Mucosa of descending colon (tissue), 3 donors: Measurements from ENCODE around the gene POU4F3. TPM values are rescaled to one million over a fixed set of nuclear protein-coding genes. Genes with fewer than 3 reads are reported as not detected.

Experiments
- ATAC-seq: fragments of 200-7000 bp; cut with Tn5 transposase; one replicate; pipeline ENCODE4 v1.9.1; 2020; ENCODE audit warnings: mild to moderate bottlenecking, moderate library complexity
- DNase-seq, 3 donors: peaks; one replicate each; pipeline ENCODE4 v3.0.0-alpha.2; 2020
- H3K36me3 ChIP-seq: fragments of 200-600 bp; one replicate; pipeline ENCODE4 v1.8.0; 2021; ENCODE audit warnings: low read depth, mild to moderate bottlenecking
- H3K4me1 ChIP-seq: fragments of 200-600 bp; one replicate; pipeline ENCODE4 v1.8.0; 2021; ENCODE audit warnings: low read depth, mild to moderate bottlenecking
- H3K4me3 ChIP-seq: fragments of 200-600 bp; one replicate; pipeline ENCODE4 v1.8.0; 2021; ENCODE audit warnings: mild to moderate bottlenecking
- H3K9me3 ChIP-seq: fragments of 200-600 bp; one replicate; pipeline ENCODE4 v1.8.0; 2021; ENCODE audit warnings: mild to moderate bottlenecking
- intact Hi-C, 2 donors: fragments of 100-400 bp; cut with DNase I in 1 of 2; cut with micrococcal nuclease in 1 of 2; formaldehyde crosslinking; loops; one replicate each; pipeline versions ENCODE4 v1.11.0 to v1.11.1; 2022; cut with DNase I, micrococcal nuclease
- total RNA-seq, 3 donors: library from RNA; stranded (reverse); fragmentation: NEBNext Ultra II Directional in 2 of 3; extraction: Animal tissue kit (Norgen Biotek cat#: 25700) in 2 of 3; gene quantifications; one replicate each; pipeline versions ENCODE4 v1.2.1 to v1.2.4, GENCODE V29; 2021 to 2023
- TF ChIP-seq, protein P1 (sequence below): fragments of 200-600 bp; IDR thresholded peaks from one replicate; pipeline ENCODE4 v1.8.0; 2022; ENCODE audit warnings: antibody characterized with exemption, mild to moderate bottlenecking
- donor health status: DM: no; HTN: no; CAD: no; lungs with moderate emphysema.
- donor health status: DM: no; HTN: no; CAD: no.
- donor health status: DM: no; HTN: yes; CAD: no.

Gene POU4F3
- total RNA-seq, 3 donors from 2014 or later: not detected

DNA sequence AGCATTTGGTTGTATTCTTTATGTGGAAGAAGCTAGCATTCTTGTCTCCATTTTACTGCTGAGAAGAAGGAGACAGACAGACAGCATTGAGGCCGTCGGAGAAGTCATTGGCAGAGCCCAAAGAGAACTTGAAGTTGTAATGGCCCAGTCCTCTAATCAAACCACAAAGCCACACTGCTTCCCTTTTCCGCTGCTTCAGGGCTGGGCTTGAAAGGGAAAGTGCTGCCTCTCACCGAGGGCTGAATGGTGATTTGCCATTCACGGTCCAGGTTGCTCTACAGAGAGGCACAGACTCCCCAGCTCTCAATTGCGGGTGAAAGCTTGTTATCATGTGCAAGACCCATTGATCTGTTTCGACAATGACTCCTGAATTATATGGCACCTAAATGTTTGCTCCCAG lies 25.6 kb upstream of the POU4F3 start:
- H3K36me3 ChIP-seq: no peaks in the 10 kb centered on the region
- H3K4me1 ChIP-seq: no peaks in the 10 kb centered on the region
- H3K4me3 ChIP-seq: no peak overlapping the region
- H3K9me3 ChIP-seq: no peaks in the 10 kb centered on the region
- no peak for ATAC-seq
- DNase-seq: peak in 1 of 3 donors; percentile 2
- intact Hi-C loops: no loop called here
- TF ChIP-seq, protein P1, sequence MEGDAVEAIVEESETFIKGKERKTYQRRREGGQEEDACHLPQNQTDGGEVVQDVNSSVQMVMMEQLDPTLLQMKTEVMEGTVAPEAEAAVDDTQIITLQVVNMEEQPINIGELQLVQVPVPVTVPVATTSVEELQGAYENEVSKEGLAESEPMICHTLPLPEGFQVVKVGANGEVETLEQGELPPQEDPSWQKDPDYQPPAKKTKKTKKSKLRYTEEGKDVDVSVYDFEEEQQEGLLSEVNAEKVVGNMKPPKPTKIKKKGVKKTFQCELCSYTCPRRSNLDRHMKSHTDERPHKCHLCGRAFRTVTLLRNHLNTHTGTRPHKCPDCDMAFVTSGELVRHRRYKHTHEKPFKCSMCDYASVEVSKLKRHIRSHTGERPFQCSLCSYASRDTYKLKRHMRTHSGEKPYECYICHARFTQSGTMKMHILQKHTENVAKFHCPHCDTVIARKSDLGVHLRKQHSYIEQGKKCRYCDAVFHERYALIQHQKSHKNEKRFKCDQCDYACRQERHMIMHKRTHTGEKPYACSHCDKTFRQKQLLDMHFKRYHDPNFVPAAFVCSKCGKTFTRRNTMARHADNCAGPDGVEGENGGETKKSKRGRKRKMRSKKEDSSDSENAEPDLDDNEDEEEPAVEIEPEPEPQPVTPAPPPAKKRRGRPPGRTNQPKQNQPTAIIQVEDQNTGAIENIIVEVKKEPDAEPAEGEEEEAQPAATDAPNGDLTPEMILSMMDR: no peak

DNA sequence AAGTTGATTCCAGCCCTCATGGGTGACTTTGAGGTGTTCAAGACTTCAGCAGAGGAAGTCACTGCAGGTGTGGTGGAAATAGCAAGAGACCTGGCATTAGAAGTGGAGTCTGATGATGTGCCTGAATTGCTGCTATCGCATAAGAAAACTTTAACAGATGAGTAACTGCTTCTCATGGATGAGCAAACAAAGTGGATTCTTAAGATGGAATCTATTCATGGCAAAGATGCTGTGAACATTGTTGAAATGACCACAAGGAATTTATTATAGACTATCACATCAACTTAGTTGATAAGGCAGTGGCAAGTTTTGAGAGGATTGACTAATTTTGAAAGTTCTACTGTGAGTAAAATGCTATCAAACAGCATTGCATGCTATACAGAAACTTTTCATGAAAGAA lies 17.1 kb upstream of the POU4F3 start:
- Histone ChIP-seq H3K4me1 (no peaks in the 10 kb centered on the region), H3K4me3 (no peak overlapping the region), H3K9me3 (no peaks in the 10 kb centered on the region), H3K36me3 (no peaks in the 10 kb centered on the region)
- intact Hi-C loops: no loop called here
- TF ChIP-seq, protein P1: no peak
- no peak for DNase-seq
- ATAC-seq: no peak

DNA sequence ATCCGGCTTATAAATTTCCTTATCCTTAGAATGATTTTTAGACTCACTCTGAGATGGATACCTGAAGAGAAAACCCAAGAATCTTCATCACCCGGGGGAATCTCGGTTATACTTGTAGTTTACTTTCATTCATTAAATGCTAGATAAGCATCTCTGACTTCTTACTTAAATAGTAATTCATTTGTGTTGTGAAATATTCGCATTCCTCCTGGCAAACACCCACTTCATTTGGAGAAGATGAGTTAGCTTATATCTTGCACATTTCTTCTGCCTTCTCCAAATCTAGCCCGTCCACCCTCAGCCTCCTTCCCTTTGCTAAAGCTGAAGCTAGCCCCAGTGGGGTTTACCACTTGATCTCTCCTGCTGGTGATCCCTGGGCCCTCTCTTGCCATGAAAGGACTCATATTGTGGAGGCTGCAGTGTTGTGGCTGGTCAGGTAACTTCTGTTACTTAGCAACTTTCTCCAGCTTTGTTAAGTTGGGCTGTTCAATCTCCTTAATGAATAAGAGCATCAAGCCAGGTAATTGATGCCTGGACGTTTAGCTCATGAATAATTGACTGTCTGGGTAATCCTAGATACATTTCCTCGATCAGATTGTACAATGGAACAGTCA lies 11.3 kb upstream of the POU4F3 start:
- no peak for ATAC-seq
- no peak for DNase-seq
- Histone ChIP-seq H3K4me3 (no peak overlapping the region), H3K4me1 (no peaks in the 10 kb centered on the region), H3K36me3 (no peaks in the 10 kb centered on the region), H3K9me3 (no peaks in the 10 kb centered on the region)
- TF ChIP-seq, protein P1: no peak
- intact Hi-C loops: no loop called here

DNA sequence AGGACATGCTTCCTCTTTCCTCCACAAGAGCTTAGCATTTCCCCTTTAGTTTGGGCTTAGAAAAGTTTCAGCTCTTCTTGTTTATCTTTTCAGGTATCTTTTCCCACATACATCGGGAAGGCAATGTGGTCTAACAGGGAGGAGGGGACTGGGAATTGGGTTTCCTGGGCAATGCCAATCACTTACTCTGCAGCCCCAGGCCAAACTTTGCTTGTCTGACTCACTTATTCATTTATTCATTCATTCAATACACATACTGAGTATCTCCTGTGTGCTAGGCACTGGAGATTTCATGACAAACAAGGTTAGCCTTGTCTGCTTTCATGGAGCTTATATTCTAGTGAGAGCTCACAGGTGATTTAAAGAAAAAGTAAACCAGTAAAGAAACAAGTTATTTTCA lies 10.7 kb upstream of the POU4F3 start:
- ATAC-seq (no peak), DNase-seq (no peak)
- intact Hi-C loops: no loop called here
- TF ChIP-seq, protein P1: no peak
- H3K4me1 ChIP-seq: no peaks in the 10 kb centered on the region
- H3K4me3 ChIP-seq: no peak overlapping the region
- no peaks in the 10 kb centered on the region for H3K9me3 ChIP-seq
- H3K36me3 ChIP-seq: no peaks in the 10 kb centered on the region

DNA sequence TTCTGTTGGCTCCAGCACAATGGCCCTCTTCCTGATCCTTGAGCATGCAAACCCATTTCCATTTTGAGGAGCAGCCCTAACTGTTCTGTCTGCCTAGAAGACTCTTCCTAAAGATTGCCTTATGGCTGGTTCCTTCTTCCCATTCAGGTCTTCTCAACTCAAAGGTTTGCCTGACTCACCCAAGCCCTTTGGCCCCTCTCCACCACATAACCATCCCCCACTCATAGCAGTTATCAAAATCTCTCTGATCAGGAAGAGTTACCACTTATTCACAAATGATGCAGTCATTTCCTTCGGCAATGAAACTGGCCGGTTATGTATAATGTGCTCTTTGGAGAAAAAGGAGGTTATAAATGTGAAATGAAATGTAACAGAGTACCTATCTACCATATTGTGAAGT lies 8.9 kb upstream of the POU4F3 start:
- H3K4me1 ChIP-seq: no peaks in the 10 kb centered on the region
- intact Hi-C loops: no loop called here
- H3K36me3 ChIP-seq: no peaks in the 10 kb centered on the region
- no peak overlapping the region for H3K4me3 ChIP-seq
- no peaks in the 10 kb centered on the region for H3K9me3 ChIP-seq
- DNase-seq (no peak), ATAC-seq (no peak)
- TF ChIP-seq, protein P1: no peak

DNA sequence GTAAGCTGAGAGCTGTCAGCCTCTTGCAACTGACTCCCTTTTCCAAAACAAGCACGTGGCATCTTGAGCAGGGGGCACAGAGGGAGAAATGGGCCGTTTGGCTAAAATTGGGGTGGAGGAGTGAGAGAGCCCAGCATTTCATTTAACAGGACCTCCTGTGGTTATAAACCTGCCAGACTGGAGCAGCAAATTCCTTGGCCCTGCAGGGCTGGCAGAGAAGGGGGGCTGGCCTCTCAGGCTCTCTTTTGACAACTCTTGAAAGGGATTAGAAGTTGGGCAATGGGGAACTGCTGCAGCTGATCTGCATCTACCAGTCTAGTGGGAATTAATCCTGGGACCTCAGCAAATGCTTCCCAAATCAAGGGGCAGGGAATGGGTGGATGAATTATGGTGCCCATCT lies 7.2 kb upstream of the POU4F3 start:
- intact Hi-C loops: no loop called here
- H3K4me1 ChIP-seq: no peaks in the 10 kb centered on the region
- ATAC-seq: no peak
- H3K4me3 ChIP-seq: no peak overlapping the region
- TF ChIP-seq, protein P1: no peak
- DNase-seq: no peak
- H3K36me3 ChIP-seq: no peaks in the 10 kb centered on the region
- H3K9me3 ChIP-seq: no peaks in the 10 kb centered on the region
